NCI-H69 (cell line): ENCODE results near the gene FFAR1.
A peak's percentile ranks its signal among the peaks of the same experiment; 100 is the strongest.

ENCODE experiments used
- DNase-seq: peaks from one replicate; lab custom pipeline; 2025; lab: John Stamatoyannopoulos, UW

The FFAR1 gene

GRCh38 chr19:35347171-35347929, at the start of gene FFAR1:
Gene FFAR1, plus strand, starts transcription at chr19:35347902. Its CDS starts 3,650 bp downstream, at chr19:35351552.
- no peak for DNase-seq

GRCh38 chr19:35297922-35298321, 49.8 kb upstream of the FFAR1 start:
- DNase-seq, result no peak

GRCh38 chr19:35298561-35298972, 49.1 kb upstream of the FFAR1 start:
- DNase-seq, result no peak

- peak; percentile 11 for DNase-seq
Observed at GRCh38 chr19:35299523-35300338, 48.0 kb upstream of the FFAR1 start.

- no peak for DNase-seq
Observed at GRCh38 chr19:35300339-35300649, 47.4 kb upstream of the FFAR1 start.

- DNase-seq, result no peak
Observed at GRCh38 chr19:35301961-35302360, 45.7 kb upstream of the FFAR1 start.

- no peak for DNase-seq
Observed at GRCh38 chr19:35302446-35302845, 45.3 kb upstream of the FFAR1 start.

GRCh38 chr19:35303357-35303915, 44.3 kb upstream of the FFAR1 start:
- DNase-seq, result peak; percentile 23

- DNase-seq, result no peak
Observed at GRCh38 chr19:35304036-35304435, 43.7 kb upstream of the FFAR1 start.

- DNase-seq, result no peak
Observed at GRCh38 chr19:35305181-35305580, 42.5 kb upstream of the FFAR1 start.

- peak; percentile 20 for DNase-seq
Observed at GRCh38 chr19:35306473-35307246, 41.0 kb upstream of the FFAR1 start.

GRCh38 chr19:35307931-35308330, 39.8 kb upstream of the FFAR1 start:
- no peak for DNase-seq

- DNase-seq, result no peak
Observed at GRCh38 chr19:35308910-35309309, 38.8 kb upstream of the FFAR1 start.

GRCh38 chr19:35309481-35310279, 38.0 kb upstream of the FFAR1 start:
- no peak for DNase-seq

GRCh38 chr19:35310331-35310730, 37.4 kb upstream of the FFAR1 start:
- DNase-seq, result no peak

GRCh38 chr19:35310811-35311465, 36.8 kb upstream of the FFAR1 start:
- no peak for DNase-seq

- DNase-seq, result no peak
Observed at GRCh38 chr19:35311901-35312665, 35.6 kb upstream of the FFAR1 start.

GRCh38 chr19:35313587-35313986, 34.1 kb upstream of the FFAR1 start:
- DNase-seq, result peak; percentile 28

- no peak for DNase-seq
Observed at GRCh38 chr19:35314031-35314430, 33.7 kb upstream of the FFAR1 start.

GRCh38 chr19:35314858-35315470, 32.7 kb upstream of the FFAR1 start:
- no peak for DNase-seq
